HL-60 (cell line): ENCODE measurements around the gene PLPP2.

ENCODE experiments used
- CTCF ChIP-seq: IDR thresholded peaks from one replicate; pipeline ENCODE4 v1.5.1; 2011; ENCODE audit warnings: low read length, control low read depth, inconsistent platforms; ENCODE audit not compliant: insufficient read depth
- GABPA ChIP-seq: IDR thresholded peaks from 2 replicates; pipeline ENCODE4 v1.6.1; 2012; ENCODE audit warnings: low read depth
- POLR2AphosphoS5 ChIP-seq: IDR thresholded peaks from 2 replicates; pipeline ENCODE4 v1.6.1; 2012; ENCODE audit warnings: low read depth

DNA sequence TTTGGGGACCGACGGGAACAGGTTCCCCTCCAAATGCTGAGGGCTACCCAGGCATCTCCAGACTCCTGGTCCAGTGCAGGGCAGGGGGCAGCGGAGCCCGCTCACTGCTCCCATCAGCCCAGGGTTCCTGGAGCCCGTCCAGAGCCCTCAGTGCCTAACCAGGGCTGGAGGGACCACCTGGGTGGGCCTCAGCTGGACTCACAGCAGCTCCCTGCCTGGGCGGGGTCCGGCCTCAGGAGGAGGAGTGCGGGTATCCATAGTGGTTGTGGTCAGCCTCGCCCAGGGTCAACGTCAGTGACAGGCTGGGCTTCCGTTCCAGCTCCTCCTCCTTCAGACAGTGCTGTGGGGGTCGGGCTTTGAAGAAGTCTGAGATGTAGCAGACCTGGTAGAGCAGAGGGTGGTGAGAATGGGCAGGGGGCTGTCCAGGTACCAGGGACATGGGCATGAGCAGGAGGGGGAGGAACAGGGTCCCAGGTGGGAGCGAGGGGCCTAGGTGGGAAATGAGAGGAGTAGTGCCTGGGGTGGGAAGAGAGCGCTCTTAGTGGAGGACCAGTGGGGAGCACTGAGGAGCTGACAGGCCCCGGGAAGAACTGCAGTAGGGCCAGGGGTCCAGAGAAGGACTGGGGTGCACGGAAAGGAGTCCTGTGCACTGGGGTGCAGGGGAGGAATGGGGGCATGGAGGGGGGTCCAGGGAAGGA, 9.9 kb downstream of the PLPP2 start:
- TF ChIP-seq POLR2AphosphoS5 = no peak
- TF ChIP-seq CTCF = no peak
- no peak for TF ChIP-seq GABPA
